Measurements from ENCODE around the gene FZD2.

DNA sequence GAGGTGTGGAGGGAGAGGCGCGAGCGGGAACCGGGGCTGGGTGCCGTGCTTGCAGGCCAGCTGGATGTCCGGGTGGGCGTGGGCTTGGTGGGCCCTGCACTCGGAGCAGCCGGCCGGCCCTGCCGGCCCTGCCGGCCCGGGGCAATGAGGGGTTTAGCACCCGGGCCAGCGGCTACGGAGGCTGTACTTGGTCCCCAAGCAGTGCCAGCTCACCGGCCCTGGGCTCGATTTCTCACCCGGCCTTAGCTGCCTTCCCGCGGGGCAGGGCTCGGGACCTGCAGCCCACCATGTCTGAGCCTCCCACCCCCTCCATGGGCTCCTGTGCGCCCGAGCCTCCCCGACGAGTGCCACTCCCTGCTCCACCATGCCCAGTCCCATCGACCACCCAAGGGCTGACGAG, 29.3 kb upstream of the FZD2 start:
- no peak for TF ChIP-seq CTCF (IDR thresholded peaks at IDR 0.05; ENCODE audit: low read depth, low read length, missing input control)
- TF ChIP-seq GABPA (IDR thresholded peaks at IDR 0.05 in 1 of 2, conservative IDR thresholded peaks at IDR 0.05 in 1 of 2): no peak
- TF ChIP-seq REST (IDR thresholded peaks at IDR 0.05): no peak
- TF ChIP-seq, protein P1, sequence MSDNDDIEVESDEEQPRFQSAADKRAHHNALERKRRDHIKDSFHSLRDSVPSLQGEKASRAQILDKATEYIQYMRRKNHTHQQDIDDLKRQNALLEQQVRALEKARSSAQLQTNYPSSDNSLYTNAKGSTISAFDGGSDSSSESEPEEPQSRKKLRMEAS (IDR thresholded peaks at IDR 0.05): no peak
- TF ChIP-seq, protein P2, sequence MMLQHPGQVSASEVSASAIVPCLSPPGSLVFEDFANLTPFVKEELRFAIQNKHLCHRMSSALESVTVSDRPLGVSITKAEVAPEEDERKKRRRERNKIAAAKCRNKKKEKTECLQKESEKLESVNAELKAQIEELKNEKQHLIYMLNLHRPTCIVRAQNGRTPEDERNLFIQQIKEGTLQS (IDR thresholded peaks at IDR 0.05): no peak
- no peak for TF ChIP-seq ZBTB33 (IDR thresholded peaks at IDR 0.05)
- no peak for TF ChIP-seq TAF1 (conservative IDR thresholded peaks at IDR 0.05)
